Measurements from ENCODE around the gene GSTA4. TPM values are rescaled to one million over a fixed set of nuclear protein-coding genes. Genes with fewer than 3 reads are reported as not detected.

GSTA4 gene
- total and polyA plus RNA-seq, 2 of the 13 experiments (the other 11 are each of a cell fraction or from before 2014, with no cell fraction given) = 34.1 to 53.6 TPM

- TF ChIP-seq AKNA (CRISPR knock-in tag; IDR thresholded peaks at IDR 0.05; ENCODE audit: borderline replicate concordance) = no peak
- TF ChIP-seq ZNF598 (CRISPR knock-in tag; IDR thresholded peaks at IDR 0.05; ENCODE audit: borderline replicate concordance) = 0 out of 2 replicates have a peak, but pooled peaks have one; percentile 16
- peak; percentile 81; the same call in 1 of the 2 replicates for TF ChIP-seq ZNF280B (CRISPR knock-in tag; IDR thresholded peaks at IDR 0.05; ENCODE audit: borderline replicate concordance)
- 0 out of 2 replicates have a peak, but pooled peaks have one; percentile 25 for TF ChIP-seq SMAD1 (CRISPR knock-in tag; IDR thresholded peaks at IDR 0.05; ENCODE audit: borderline replicate concordance, low read depth)
- TF ChIP-seq HDAC1 (CRISPR knock-in tag; IDR thresholded peaks at IDR 0.05) = no peak
- TF ChIP-seq HOXD1 (CRISPR knock-in tag; IDR thresholded peaks at IDR 0.05) = no peak
- peak; percentile 14; the same call in 1 of the 2 replicates for TF ChIP-seq GABPB1 (CRISPR knock-in tag; IDR thresholded peaks at IDR 0.05)
- TF ChIP-seq KMT2A (CRISPR knock-in tag; IDR thresholded peaks at IDR 0.05) = peak; percentile 19; the same call in 1 of the 2 replicates
- no peak for TF ChIP-seq ZBTB42 (CRISPR knock-in tag; IDR thresholded peaks at IDR 0.05)
- TF ChIP-seq ZNF563 (CRISPR knock-in tag; IDR thresholded peaks at IDR 0.05) = peak; percentile 42; the same call in 1 of the 2 replicates
- TF ChIP-seq ZNF12 (CRISPR knock-in tag; IDR thresholded peaks at IDR 0.05) = no peak
- no peak for TF ChIP-seq SRSF9 (IDR thresholded peaks at IDR 0.05; ENCODE audit: borderline replicate concordance, insufficient read depth, low read depth, low read length, poor library complexity, severe bottlenecking)
- no peak for TF ChIP-seq ZBTB40 (IDR thresholded peaks at IDR 0.05)
- TF ChIP-seq ZBTB40 (CRISPR knock-in tag; IDR thresholded peaks at IDR 0.05) = peak; percentile 60; the same call in 1 of the 2 replicates
- TF ChIP-seq ZNF619 (CRISPR knock-in tag; IDR thresholded peaks at IDR 0.05) = 0 out of 2 replicates have a peak, but pooled peaks have one; percentile 48
Observed at GRCh38 chr6:52994839-52995088, 320 bp downstream of the GSTA4 start (continued).
